MG63 (cell line): ENCODE data around the gene ZFAND4. TPM values are rescaled to one million over a fixed set of nuclear protein-coding genes. Genes with fewer than 3 reads are reported as not detected.
"Not testable (repeated sequence)": the region's sequence is repeated elsewhere in the genome, so short reads cannot be mapped to it uniquely, and the experiment has no call there.

Experiments used
- DNase-seq: peaks from one replicate; pipeline ENCODE4 v3.0.0-alpha.2; 2020
- H3K27me3 ChIP-seq: fragments of 250-450 bp; sonication (Bioruptor Pico); 2 replicates; pipeline ENCODE4 v1.5.1; 2020; ENCODE audit warnings: mild to moderate bottlenecking, moderate library complexity
- H3K36me3 ChIP-seq: fragments of 250-450 bp; sonication (Bioruptor Pico); 2 replicates; pipeline ENCODE4 v1.5.1; 2020; ENCODE audit warnings: mild to moderate bottlenecking, moderate library complexity
- H3K4me3 ChIP-seq: fragments of 250-450 bp; sonication (Bioruptor Pico); 2 replicates; pipeline ENCODE4 v1.5.1; 2020; ENCODE audit warnings: mild to moderate bottlenecking, moderate library complexity
- H3K9me3 ChIP-seq: fragments of 250-450 bp; sonication (Bioruptor Pico); 2 replicates; pipeline ENCODE4 v1.5.1; 2020; ENCODE audit warnings: mild to moderate bottlenecking, moderate library complexity
- total RNA-seq: library from RNA; depleted of rRNA; stranded (reverse); fragments of >200 nt; shearing (Covaris generic); gene quantifications from 2 replicates; pipeline ENCODE4 v1.2.3, GENCODE V29; 2014; ENCODE audit warnings: low replicate concordance; rRNA removed

The ZFAND4 gene
- total RNA-seq, 1 experiment from 2014 or later, result 3.1 TPM

DNA sequence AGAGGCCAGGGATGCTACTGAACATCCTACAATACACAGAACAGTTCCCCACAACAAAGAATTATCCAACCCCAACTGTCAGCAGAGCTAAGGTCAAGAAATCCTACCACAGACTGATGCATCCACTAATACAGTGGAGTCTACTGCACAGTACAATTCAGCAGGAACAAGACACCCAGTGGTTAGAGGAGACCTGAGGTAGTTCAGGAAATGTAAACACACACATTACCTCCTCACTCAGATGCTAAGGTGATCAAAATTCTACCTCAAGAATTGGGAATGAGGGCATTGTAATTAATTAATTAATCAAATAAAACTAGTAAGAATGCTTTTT, 91.4 kb downstream of the ZFAND4 start:
- no peaks in the 10 kb centered on the region for H3K27me3 ChIP-seq
- no peak overlapping the region for H3K4me3 ChIP-seq
- H3K9me3 ChIP-seq, result no peaks in the 10 kb centered on the region
- no peak for DNase-seq
- H3K36me3 ChIP-seq, result no peaks in the 10 kb centered on the region

DNA sequence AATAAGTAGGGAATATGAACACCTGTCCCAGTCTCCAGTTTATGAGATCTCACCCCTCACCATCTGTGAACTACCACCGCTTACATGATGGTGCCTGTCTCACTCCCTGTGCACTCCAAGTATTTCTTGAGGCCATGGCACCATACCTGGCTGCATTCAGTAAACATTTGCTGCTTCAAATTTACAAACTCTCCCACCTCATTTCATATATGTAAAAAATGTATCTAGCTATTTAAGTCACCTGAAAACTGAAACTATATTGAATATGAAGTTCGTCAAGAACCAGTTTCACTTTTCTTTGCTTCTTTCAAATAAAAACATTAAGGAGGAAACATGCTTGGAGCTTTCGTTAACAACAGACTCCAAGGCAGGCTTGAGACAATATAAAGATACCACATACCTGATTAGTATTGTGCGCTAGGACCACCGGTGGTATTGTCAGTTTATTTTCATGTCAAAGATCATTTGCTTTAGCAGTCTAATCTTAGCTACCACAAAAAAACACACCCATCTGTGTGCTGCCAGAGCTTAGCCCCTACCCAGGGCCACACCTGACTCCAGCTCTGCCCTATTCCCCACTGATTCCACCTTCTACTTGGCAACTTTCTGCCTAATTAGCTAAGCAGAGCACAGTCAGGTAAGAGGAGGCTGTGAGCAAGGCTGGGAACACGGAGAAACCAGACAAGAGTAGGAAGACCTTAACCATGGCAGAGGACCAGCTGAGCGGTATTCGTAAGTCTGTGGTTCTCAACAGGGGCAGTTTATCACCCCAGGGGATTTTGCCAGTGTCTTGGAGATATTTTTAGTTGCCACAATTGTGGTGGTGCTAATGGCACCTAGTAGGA, 92.0 kb downstream of the ZFAND4 start:
- Histone ChIP-seq H3K27me3 (no peaks in the 10 kb centered on the region), H3K36me3 (no peaks in the 10 kb centered on the region), H3K9me3 (no peaks in the 10 kb centered on the region), H3K4me3 (no peak overlapping the region)
- no peak for DNase-seq

DNA sequence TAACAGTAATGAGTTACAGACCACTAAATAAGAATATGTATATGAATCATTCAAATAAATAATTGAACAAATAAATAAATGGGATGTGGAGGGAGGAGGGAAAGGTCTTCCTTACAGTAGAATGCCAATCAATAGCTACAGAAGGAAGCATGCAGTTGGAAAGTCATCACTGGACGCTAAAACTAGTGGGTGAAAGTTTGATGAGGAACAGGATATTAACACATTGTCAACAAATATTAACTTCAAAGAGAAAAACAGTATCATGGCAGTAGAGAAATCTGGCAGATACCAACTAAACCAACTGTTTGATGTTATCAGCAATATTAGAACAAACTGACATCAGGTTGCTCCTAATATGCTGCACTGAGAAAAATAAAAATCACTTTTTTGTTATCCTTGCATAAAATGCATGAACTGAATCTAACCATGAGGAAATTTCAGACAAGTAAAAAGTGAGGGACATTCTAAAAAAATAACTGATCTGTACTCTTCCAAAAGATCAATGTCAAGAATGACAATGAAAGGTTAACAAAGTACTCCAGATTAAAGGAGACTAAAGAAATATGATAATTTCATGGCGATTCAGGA, 94.1 kb downstream of the ZFAND4 start:
- no peaks in the 10 kb centered on the region for H3K36me3 ChIP-seq
- no peak overlapping the region for H3K4me3 ChIP-seq
- H3K9me3 ChIP-seq, result no peaks in the 10 kb centered on the region
- no peaks in the 10 kb centered on the region for H3K27me3 ChIP-seq
- no peak for DNase-seq

DNA sequence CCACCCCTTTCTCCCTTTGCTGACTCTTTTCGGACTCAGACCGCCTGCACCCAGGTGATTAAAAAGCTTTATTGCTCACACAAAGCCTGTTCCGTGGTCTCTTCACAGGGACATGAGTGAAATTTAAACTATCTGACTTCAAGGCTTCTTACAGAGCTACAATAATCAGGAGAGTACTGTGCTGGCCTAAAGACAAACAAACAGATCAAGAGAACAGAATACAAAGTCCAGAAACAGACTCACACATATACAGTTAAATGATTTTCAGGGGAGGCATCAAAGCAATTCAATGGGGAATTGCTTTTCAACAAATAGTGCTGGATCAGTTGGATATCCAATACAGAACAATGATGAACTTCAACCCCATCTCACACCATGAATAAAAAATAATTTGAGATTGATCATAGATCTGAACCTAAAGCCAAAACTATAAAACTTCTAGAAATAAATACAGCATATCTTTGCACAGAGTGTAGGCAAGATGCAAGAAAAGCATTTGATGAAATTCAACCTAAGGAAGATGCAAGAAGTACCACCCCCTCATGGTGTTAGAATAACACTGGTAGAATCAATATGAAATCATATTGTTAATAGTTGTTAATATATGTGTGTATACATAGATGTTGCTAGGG, 96.5 kb downstream of the ZFAND4 start:
- Histone ChIP-seq H3K4me3 (no peak overlapping the region), H3K9me3 (no peaks in the 10 kb centered on the region), H3K27me3 (no peaks in the 10 kb centered on the region), H3K36me3 (no peaks in the 10 kb centered on the region)
- DNase-seq, result no peak

DNA sequence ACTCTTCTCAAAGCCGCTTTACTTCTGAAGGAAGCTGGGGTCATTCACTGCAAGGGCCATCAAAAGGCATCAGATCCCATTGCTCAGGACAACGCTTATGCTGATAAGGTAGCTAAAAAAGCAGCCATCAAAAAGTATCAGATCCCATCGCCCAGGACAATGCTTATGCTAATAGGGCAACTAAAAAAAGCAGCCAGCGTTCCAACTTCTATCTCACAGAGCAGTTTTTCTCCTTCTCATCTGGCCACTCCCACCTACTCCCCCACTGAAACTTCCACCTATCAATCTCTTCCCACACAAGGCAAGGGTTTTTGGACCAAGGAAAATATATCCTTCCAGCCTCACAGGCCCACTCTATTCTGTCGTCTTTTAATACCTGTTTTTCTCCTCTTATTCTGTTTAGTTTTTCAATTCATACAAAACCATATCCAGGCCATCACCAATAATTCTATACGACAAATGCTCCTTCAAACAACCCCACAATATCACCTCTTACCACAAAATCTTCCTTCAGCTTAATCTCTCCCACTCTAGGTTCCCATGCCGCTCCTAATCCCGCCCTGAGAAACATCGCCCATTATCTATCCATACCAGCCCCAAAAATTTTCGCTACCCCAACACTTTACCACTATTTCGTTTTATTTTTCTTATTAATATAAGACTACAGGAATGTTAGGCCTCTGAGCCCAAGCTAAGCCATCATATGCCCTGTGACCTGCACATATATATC, 97.4 kb downstream of the ZFAND4 start:
- not testable (repeated sequence) for H3K4me3 ChIP-seq, H3K9me3 ChIP-seq, H3K27me3 ChIP-seq, H3K36me3 ChIP-seq, DNase-seq

DNA sequence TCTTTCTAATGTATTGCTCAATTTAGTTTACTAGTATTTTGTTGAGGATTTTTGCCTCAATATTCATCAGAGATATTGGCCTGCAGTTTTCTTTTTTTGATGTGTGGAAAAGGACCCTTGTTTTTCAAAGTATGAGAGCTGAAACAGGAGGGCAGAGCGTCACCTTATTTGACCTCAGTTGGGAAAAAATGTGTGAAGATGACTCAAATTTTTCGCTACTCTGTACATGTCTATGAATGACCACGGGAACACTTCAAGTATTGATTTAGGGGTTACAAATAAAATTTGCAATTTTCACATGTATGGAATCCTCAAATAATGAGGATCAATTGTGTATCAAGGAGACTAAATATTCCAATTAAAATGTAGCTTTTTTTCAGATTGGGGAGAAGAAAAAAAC, 103.1 kb downstream of the ZFAND4 start:
- Histone ChIP-seq H3K36me3 (no peaks in the 10 kb centered on the region), H3K9me3 (no peaks in the 10 kb centered on the region), H3K4me3 (no peak overlapping the region), H3K27me3 (no peaks in the 10 kb centered on the region)
- no peak for DNase-seq

DNA sequence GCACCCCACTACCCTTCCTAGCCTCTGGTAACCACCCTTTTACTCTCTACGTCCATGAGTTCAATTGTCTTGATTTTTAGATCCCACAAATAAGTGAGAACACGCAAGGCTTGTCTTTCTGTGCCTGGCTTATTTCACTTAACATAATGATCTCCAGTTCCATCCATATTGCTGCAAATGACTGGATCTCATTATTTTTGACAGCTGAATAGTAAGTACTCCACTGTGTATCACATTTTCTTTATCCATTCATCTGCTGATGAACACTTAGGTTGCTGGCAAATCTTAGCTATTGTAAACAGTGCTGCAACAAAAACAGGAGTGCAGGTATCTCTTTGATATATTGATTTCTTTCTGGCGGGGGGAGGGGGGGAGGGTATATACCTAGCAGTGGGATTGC, 106.2 kb downstream of the ZFAND4 start:
- H3K9me3 ChIP-seq, result no peaks in the 10 kb centered on the region
- no peaks in the 10 kb centered on the region for H3K27me3 ChIP-seq
- no peak for DNase-seq
- H3K36me3 ChIP-seq, result no peaks in the 10 kb centered on the region
- H3K4me3 ChIP-seq, result no peak overlapping the region

Other genes starting within 250 kb of the ZFAND4 start
- 21.6 and 23.6 TPM in 2 replicates for gene WASHC2C, start 54.5 kb upstream of the ZFAND4 start, total RNA-seq
- gene AGAP4, start 174.7 kb upstream of the ZFAND4 start, total RNA-seq, result 0.76 and 2.2 TPM in 2 replicates